KOPT-K1 (cell line): ENCODE measurements around the gene CACNA1I.
"Not testable (repeated sequence)": the region's sequence is repeated elsewhere in the genome, so short reads cannot be mapped to it uniquely, and the experiment has no call there.

ENCODE experiments used
- H3K27ac ChIP-seq: fragments of 200-600 bp; sonication (generic); 2 replicates; pipeline ENCODE4 v1.5.1; 2016; ENCODE audit warnings: antibody characterized with exemption, mild to moderate bottlenecking, low read depth, low read length; ENCODE audit not compliant: poor library complexity, severe bottlenecking
- H3K36me3 ChIP-seq: fragments of 200-600 bp; sonication (generic); 2 replicates; pipeline ENCODE4 v1.5.1; 2017; ENCODE audit warnings: antibody characterized with exemption, mild to moderate bottlenecking, low read length, moderate library complexity; ENCODE audit not compliant: insufficient read depth
- H3K9me3 ChIP-seq: fragments of 200-600 bp; sonication (generic); 2 replicates; pipeline ENCODE4 v1.5.1; 2017; ENCODE audit warnings: antibody characterized with exemption, low read length, mild to moderate bottlenecking; ENCODE audit not compliant: insufficient read depth, poor library complexity, severe bottlenecking

The CACNA1I gene

DNA sequence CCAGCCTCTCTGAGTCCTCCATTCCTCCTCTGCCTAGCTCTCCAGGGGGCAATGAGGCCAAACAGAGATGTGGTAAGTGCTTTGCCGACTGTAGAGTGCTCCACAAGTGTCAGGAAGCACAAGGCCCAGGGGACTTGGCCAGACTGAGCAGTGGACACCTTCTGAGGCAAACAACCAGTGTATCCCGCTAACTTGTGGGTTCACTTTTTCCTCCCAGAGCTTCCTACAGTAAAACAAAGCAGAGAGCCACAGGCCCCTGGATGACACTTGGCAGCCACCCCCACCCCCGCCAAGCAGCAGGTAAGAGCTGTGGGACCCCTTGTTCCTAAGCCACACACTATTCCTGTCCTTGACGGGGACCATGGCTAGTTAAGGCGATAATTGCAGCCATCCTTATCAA is 160.9 kb downstream of the CACNA1I start:
- H3K27ac ChIP-seq = no peak overlapping the region
- H3K36me3 ChIP-seq = no peaks in the 10 kb centered on the region
- no peaks in the 10 kb centered on the region for H3K9me3 ChIP-seq

DNA sequence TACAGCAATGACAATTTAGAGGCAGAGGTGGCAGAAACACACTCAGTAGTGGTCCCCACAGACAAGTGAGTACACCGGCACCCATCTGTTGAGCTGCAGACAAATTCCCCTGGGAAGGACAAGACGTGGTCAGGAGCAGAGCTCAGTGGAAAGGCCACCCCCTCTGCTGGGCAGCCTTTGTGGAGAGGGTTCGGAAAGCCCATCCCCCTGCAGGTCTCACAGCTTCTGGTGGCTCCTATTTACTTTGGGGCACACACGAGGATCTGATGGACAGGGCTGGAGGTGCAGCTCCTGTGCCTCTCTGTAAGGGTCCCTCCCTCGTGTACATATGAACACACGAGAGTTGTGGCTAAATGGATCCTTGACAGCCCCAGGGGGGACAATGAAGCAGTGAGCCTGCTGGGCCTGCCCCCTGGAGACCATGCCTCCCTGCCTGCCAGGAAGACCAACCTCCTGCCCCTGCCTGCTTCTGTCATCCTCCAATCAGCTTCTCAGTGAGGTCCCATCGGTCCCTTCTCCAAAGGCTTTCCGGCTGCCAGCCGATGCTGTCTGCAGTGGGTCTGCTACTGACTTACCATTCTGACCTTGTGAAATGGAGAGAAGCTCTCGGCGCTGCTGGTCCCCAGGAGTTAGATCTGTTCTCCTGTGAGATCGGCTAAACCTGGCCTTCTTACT is 161.5 kb downstream of the CACNA1I start:
- Histone ChIP-seq H3K36me3 (no peaks in the 10 kb centered on the region), H3K9me3 (no peaks in the 10 kb centered on the region), H3K27ac (no peak overlapping the region)

DNA sequence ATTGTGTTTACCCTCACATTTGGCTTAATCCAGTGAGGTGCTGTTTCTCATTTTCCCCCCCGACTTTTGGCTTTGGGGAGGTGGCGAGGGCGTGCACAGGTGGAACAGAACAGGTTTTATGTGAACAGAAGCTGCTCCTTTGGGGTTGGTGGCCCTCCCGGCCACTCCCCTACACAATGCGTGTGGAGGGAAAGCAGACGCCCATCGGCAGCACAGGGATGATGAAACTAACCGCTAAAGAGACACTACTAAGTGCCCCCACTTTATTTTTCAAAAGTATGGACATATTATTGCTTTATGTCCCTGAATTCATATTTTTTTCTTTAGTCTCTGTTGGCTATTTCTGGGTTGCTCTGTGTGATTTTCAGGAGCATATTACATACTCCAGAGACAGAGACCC is 162.1 kb downstream of the CACNA1I start:
- Histone ChIP-seq H3K36me3 (no peaks in the 10 kb centered on the region), H3K9me3 (no peaks in the 10 kb centered on the region), H3K27ac (no peak overlapping the region)

DNA sequence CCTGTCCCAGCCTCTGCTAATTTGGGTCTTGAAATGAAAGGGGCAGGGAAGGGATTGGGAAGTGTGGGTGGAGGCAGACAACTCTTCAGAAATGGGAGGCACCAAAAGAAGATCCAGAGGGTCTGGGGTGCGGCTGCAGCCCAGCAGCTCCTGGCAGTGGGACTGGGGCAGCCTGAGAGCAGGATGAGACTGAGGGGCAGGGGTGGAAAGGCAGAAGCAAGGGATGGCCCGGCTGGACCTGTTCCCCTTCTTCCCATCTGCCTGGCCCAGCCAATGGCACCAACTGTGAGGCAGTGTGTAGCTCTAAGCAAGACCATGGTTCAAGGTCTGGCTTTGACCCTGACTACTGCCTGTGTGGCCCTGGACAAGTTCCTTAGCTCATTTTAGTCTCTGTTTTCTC is 162.6 kb downstream of the CACNA1I start:
- H3K9me3 ChIP-seq = no peaks in the 10 kb centered on the region
- H3K27ac ChIP-seq = no peak overlapping the region
- H3K36me3 ChIP-seq = no peaks in the 10 kb centered on the region

DNA sequence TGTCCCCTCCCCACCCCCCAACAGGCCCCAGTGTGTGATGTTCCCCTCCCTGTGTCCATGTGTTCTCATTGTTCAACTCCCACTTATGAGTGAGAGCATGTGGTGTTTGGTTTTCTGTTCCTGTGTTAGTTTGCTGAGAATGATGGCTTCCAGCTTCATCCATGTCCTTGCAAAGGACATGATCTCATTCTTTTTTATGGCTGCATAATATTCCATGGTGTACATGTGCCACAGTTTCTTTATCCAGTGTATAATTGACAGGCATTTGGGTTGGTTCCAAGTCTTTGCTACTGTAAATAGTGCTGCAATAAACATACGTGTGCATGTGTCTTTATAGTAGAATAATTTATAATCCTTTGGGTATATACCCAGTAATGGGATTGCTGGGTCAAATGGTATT is 163.5 kb downstream of the CACNA1I start:
- not testable (repeated sequence) for H3K9me3 ChIP-seq, H3K36me3 ChIP-seq, H3K27ac ChIP-seq

DNA sequence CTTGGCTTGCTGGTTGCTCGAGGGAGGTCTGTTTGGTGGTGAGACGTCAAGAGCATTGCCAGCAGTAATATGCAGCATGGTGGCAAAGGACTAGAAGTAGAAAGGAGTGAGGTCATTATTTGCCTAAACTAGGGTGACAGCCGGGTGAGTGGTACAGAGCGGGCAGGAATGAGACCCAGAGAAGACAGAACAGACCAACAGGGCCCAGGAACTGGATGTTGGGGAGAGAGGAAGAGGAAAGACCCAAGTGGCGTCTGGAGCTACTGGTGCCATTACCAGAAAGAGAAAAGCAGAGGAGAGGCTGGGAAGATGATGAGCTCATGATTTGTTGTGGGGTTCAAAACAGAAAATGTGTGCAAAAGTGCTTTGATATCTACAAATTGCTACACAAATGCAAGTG is 164.3 kb downstream of the CACNA1I start:
- Histone ChIP-seq H3K36me3 (no peaks in the 10 kb centered on the region), H3K27ac (no peak overlapping the region), H3K9me3 (no peaks in the 10 kb centered on the region)

DNA sequence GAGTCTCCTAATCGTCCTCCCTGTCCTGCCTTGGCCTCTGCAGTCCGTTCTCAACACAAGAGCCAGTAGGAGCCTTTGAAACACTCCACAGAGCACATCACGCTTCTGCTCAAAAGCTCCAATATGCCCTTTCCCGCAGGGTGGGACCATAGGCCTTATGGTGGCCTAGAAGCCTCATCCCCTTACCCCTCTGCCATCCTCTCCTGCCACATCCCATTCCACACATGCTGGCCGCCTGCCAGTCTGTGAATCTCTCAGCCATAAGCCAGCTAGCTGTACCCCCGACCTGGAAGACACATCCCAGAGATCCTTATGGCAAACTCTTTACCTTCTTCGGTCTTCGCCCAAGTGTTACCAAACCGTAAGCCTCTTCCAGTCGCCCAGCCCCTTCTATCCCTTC is 165.2 kb downstream of the CACNA1I start:
- Histone ChIP-seq H3K27ac (no peak overlapping the region), H3K36me3 (no peaks in the 10 kb centered on the region), H3K9me3 (no peaks in the 10 kb centered on the region)

DNA sequence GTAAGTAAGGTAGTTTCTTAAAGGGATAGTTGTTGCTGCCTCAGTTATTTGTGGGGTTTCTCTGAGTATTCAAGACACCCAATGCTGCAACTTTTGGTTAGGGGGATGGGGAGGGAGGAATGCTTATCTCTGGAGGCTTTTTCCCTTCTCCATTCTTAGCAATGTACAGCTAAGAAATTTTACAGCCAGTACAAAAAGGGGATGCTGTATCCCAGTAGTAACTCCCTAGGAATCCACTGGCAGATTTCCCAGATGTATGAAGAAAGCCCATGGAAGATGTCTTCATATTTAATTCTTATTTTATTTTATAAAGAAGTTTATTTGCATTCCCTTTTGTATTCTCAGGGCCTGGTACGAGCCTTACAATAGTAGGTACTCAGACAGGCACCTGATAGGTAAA is 168.2 kb downstream of the CACNA1I start:
- Histone ChIP-seq H3K36me3 (no peaks in the 10 kb centered on the region), H3K9me3 (no peaks in the 10 kb centered on the region), H3K27ac (no peak overlapping the region)
